ENCODE measurements around the gene CEP112. TPM values are rescaled to one million over a fixed set of nuclear protein-coding genes. Genes with fewer than 3 reads are reported as not detected.

The CEP112 gene
- total and polyA plus RNA-seq, 2 of the 13 experiments (the other 11 are each of a cell fraction or from before 2014, with no cell fraction given) = 1.2 to 3.4 TPM

- TF ChIP-seq ZBTB26 (CRISPR knock-in tag; IDR thresholded peaks at IDR 0.05; ENCODE audit: borderline replicate concordance) (no peak), PRMT3 (CRISPR knock-in tag; IDR thresholded peaks at IDR 0.05; ENCODE audit: borderline replicate concordance, low read depth) (0 out of 2 replicates have a peak, but pooled peaks have one; percentile 43), MBD4 (IDR thresholded peaks at IDR 0.05; ENCODE audit: borderline replicate concordance, low read length) (no peak), TSC22D2 (CRISPR knock-in tag; IDR thresholded peaks at IDR 0.05; ENCODE audit: borderline replicate concordance) (0 out of 2 replicates have a peak, but pooled peaks have one; percentile 57), TRIM22 (IDR thresholded peaks at IDR 0.05) (no peak), ZSCAN5A (CRISPR knock-in tag; IDR thresholded peaks at IDR 0.05; ENCODE audit: borderline replicate concordance) (no peak), RBM22 (optimal IDR thresholded peaks at IDR 0.05; ENCODE audit: low read length) (no peak), SP1 (IDR thresholded peaks at IDR 0.05) (no peak), SP1 (CRISPR knock-in tag; IDR thresholded peaks at IDR 0.05) (no peak), ZNF138 (CRISPR knock-in tag; IDR thresholded peaks at IDR 0.05; ENCODE audit: low read depth) (no peak), HMGXB3 (CRISPR knock-in tag; IDR thresholded peaks at IDR 0.05; ENCODE audit: borderline replicate concordance) (peak; percentile 40; the same call in 1 of the 2 replicates), SNAPC4 (CRISPR knock-in tag; IDR thresholded peaks at IDR 0.05) (0 out of 2 replicates have a peak, but pooled peaks have one; percentile 67), ZNF790 (CRISPR knock-in tag; IDR thresholded peaks at IDR 0.05; ENCODE audit: borderline replicate concordance) (no peak), ZNF230 (CRISPR knock-in tag; IDR thresholded peaks at IDR 0.05) (no peak)
Measured at GRCh38 chr17:65588181-65588808, 603.6 kb downstream of the CEP112 start (continued).

Measured in HepG2 (cell line).